Measurements from ENCODE around the gene PROSER3. TPM values are rescaled to one million over a fixed set of nuclear protein-coding genes. Genes with fewer than 3 reads are reported as not detected.
"Not testable (repeated sequence)": the region's sequence is repeated elsewhere in the genome, so short reads cannot be mapped to it uniquely, and the experiment has no call there.

Gene PROSER3
- total and polyA plus RNA-seq, 2 donors (not counting 1 experiment from before 2014, with no cell fraction given): 3.8 to 8.1 TPM

GRCh38 chr19:35722897-35723296, 35.1 kb upstream of the PROSER3 start:
- Histone ChIP-seq H4K20me1 (ENCODE audit: control insufficient read depth, extremely low read depth, insufficient read depth, low read length) (no peaks in the 10 kb centered on the region), H3K4me2 (ENCODE audit: extremely low read depth, insufficient read depth, low read length) (no peak overlapping the region), H3K9me3 (ENCODE audit: control insufficient read depth, insufficient read depth, low read depth, low read length) (no peaks in the 10 kb centered on the region), H2AFZ (ENCODE audit: low read length) (no peak overlapping the region), H3K27ac (ENCODE audit: insufficient read depth, low read length) (no peak overlapping the region), H3K4me1 (ENCODE audit: control insufficient read depth, extremely low read depth, insufficient read depth, low read length) (peaks cover 6% of the 10 kb centered on the region), H3K27me3 (ENCODE audit: control insufficient read depth, insufficient read depth, low read length) (no peaks in the 10 kb centered on the region), H3K9ac (ENCODE audit: insufficient read depth, low read length) (no peak overlapping the region), H3K79me2 (ENCODE audit: control insufficient read depth, insufficient read depth, low read length) (peaks cover 33% of the 10 kb centered on the region), H3K36me3 (ENCODE audit: control insufficient read depth, insufficient read depth, low read length) (peaks cover 49% of the 10 kb centered on the region), H3K4me3 (replicated peaks in 1 of 4; ENCODE audit: control extremely low read depth in 1 of 4, insufficient read depth in 1 of 4, low read depth in 3 of 4, low read length in 4 of 4) (no peak overlapping the region)
- DNase-seq (ENCODE audit: low read depth in 2 of 2): no peak
- no peak for TF ChIP-seq EZH2 (IDR thresholded peaks at IDR 0.05; ENCODE audit: low read length, missing control alignments)
- no peak for TF ChIP-seq CTCF (conservative IDR thresholded peaks at IDR 0.05 in 1 of 2, IDR thresholded peaks at IDR 0.05 in 1 of 2; ENCODE audit: low read depth in 1 of 2, low read length in 2 of 2)

- Histone ChIP-seq H3K4me3 (replicated peaks in 1 of 4; ENCODE audit: control extremely low read depth in 1 of 4, insufficient read depth in 1 of 4, low read depth in 3 of 4, low read length in 4 of 4) (no peak overlapping the region), H3K27me3 (ENCODE audit: control insufficient read depth, insufficient read depth, low read length) (no peaks in the 10 kb centered on the region), H3K4me1 (ENCODE audit: control insufficient read depth, extremely low read depth, insufficient read depth, low read length) (peaks cover 6% of the 10 kb centered on the region), H4K20me1 (ENCODE audit: control insufficient read depth, extremely low read depth, insufficient read depth, low read length) (no peaks in the 10 kb centered on the region), H3K36me3 (ENCODE audit: control insufficient read depth, insufficient read depth, low read length) (peaks cover 51% of the 10 kb centered on the region), H3K27ac (ENCODE audit: insufficient read depth, low read length) (no peak overlapping the region), H3K9ac (ENCODE audit: insufficient read depth, low read length) (no peak overlapping the region), H3K9me3 (ENCODE audit: control insufficient read depth, insufficient read depth, low read depth, low read length) (no peaks in the 10 kb centered on the region), H2AFZ (ENCODE audit: low read length) (no peak overlapping the region), H3K79me2 (ENCODE audit: control insufficient read depth, insufficient read depth, low read length) (peaks cover 28% of the 10 kb centered on the region), H3K4me2 (ENCODE audit: extremely low read depth, insufficient read depth, low read length) (no peak overlapping the region)
- DNase-seq (ENCODE audit: low read depth in 2 of 2): no peak
- no peak for TF ChIP-seq EZH2 (IDR thresholded peaks at IDR 0.05; ENCODE audit: low read length, missing control alignments)
- no peak for TF ChIP-seq CTCF (conservative IDR thresholded peaks at IDR 0.05 in 1 of 2, IDR thresholded peaks at IDR 0.05 in 1 of 2; ENCODE audit: low read depth in 1 of 2, low read length in 2 of 2)
Observed at GRCh38 chr19:35723671-35724070, 34.3 kb upstream of the PROSER3 start.

- H3K36me3 ChIP-seq (ENCODE audit: control insufficient read depth, insufficient read depth, low read length): peaks cover 56% of the 10 kb centered on the region
- not testable (repeated sequence) for DNase-seq (ENCODE audit: low read depth in 2 of 2)
Observed at GRCh38 chr19:35724132-35724531, 33.8 kb upstream of the PROSER3 start.

More at GRCh38 chr19:35724132-35724531, 33.8 kb upstream of the PROSER3 start:
- H2AFZ ChIP-seq (ENCODE audit: low read length); H3K27me3 ChIP-seq (ENCODE audit: control insufficient read depth, insufficient read depth, low read length); H3K4me3 ChIP-seq (replicated peaks in 1 of 4; ENCODE audit: control extremely low read depth in 1 of 4, insufficient read depth in 1 of 4, low read depth in 3 of 4, low read length in 4 of 4); H3K9me3 ChIP-seq (ENCODE audit: control insufficient read depth, insufficient read depth, low read depth, low read length); H3K9ac ChIP-seq (ENCODE audit: insufficient read depth, low read length); H4K20me1 ChIP-seq (ENCODE audit: control insufficient read depth, extremely low read depth, insufficient read depth, low read length); H3K4me2 ChIP-seq (ENCODE audit: extremely low read depth, insufficient read depth, low read length); H3K4me1 ChIP-seq (ENCODE audit: control insufficient read depth, extremely low read depth, insufficient read depth, low read length); H3K27ac ChIP-seq (ENCODE audit: insufficient read depth, low read length): not testable (repeated sequence)
- H3K79me2 ChIP-seq (ENCODE audit: control insufficient read depth, insufficient read depth, low read length): peaks cover 23% of the 10 kb centered on the region
